D721Med (cell line): ENCODE results near the gene KIAA0753.

Experiments used
- DNase-seq: peaks from one replicate; pipeline ENCODE4 v3.0.0; 2011; ENCODE audit warnings: low spot score; ENCODE audit not compliant: insufficient read length
- FAIRE-seq: peaks from 2 replicates; lab custom pipeline; 2011; peaks lifted over from hg19 to GRCh38; lab: Jason Lieb, UNC
- TF ChIP-seq, protein P1 (sequence below): IDR thresholded peaks from 2 replicates; pipeline ENCODE4 v1.5.1; 2012; ENCODE audit warnings: mild to moderate bottlenecking, control low read depth; ENCODE audit not compliant: insufficient read depth; ENCODE audit errors: missing control alignments

Gene KIAA0753

DNA sequence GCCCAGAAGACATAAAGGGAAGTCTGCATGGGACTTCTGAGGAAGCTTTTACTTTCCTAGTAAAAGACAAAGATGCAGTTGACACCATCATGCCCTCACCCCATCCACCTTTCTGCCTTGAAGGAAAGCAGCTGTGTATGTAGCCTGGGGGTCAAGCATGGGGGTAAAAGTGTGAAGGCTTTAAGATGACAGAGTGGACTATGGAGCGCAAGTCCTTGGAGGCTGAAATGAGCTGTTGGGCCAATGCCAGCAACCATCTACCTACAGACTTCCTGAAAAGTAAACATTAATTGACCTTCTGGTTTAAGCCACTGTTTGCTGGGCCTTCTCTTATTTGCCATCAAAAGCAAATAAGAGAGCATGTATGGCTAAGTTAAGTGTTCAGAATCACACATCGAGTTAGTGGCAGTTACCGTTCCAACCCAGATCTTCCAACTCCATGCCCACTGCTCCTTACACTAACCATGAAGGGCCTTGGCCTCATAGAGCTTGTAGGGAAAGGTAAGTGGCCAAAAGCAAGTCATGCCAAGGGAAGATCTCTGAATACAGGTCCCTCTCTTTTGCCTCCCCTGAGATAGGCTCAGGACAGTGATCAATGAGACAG, 42.7 kb upstream of the KIAA0753 start:
- TF ChIP-seq, protein P1, sequence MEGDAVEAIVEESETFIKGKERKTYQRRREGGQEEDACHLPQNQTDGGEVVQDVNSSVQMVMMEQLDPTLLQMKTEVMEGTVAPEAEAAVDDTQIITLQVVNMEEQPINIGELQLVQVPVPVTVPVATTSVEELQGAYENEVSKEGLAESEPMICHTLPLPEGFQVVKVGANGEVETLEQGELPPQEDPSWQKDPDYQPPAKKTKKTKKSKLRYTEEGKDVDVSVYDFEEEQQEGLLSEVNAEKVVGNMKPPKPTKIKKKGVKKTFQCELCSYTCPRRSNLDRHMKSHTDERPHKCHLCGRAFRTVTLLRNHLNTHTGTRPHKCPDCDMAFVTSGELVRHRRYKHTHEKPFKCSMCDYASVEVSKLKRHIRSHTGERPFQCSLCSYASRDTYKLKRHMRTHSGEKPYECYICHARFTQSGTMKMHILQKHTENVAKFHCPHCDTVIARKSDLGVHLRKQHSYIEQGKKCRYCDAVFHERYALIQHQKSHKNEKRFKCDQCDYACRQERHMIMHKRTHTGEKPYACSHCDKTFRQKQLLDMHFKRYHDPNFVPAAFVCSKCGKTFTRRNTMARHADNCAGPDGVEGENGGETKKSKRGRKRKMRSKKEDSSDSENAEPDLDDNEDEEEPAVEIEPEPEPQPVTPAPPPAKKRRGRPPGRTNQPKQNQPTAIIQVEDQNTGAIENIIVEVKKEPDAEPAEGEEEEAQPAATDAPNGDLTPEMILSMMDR: no peak
- FAIRE-seq (no peak), DNase-seq (no peak)

DNA sequence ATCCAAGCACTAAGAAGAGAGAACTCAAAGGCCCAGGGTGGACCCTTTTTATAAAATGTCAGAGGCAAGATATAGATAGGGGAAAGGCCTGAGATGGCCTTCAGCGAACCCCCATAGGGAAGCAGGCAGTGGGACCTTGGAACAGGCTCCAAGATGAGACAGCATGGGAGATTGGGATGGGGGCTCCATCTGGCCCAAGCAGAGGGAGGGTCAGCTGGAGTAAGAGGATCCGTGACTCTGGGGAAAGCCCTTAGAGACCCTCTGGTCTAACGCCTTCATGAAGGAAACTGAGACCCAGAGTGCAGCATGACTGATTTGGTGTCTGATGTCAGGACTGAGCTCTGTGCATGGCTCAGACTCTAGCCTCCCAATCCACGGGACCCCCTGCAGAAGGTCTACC, 41.8 kb upstream of the KIAA0753 start:
- no peak for FAIRE-seq
- DNase-seq: no peak
- TF ChIP-seq, protein P1: no peak

DNA sequence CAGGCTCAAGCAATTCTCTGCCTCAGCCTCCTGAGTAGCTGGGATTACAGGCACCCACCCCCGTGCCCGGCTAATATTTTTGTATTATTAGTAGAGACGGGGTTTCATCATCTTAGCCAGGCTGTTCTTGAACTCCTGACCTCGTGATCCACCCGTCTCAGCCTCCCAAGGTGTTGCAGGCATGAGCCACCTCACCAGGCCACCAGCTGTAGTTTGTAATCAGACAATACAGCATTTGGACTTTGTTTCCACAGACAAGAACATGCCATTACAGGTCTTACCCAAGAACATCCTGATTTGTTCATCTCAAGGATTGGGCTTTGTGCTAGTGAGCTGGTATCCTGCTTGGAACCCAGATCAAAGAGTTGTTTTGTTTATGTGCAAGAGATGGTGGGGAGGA, 41.2 kb upstream of the KIAA0753 start:
- DNase-seq (no peak), FAIRE-seq (no peak)
- TF ChIP-seq, protein P1: no peak

DNA sequence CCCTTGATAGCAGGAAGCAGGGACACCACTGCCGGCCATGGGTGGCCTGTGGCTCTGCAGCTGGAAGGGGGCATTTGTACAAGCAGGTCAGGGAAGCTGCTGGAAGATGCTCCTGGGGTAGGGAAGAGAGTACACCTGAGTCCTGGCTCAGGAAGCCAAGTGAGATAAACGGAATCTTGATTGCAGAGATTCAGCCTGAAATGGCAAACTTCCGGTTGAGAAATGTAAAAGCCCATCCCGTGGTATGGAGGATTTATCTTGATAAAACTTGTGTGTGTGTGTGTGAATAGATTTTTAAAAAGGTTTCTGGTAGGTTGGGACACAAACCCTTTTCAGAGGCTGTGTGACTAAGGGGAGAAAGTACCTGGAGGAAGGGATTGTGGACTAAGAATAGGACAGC, 40.7 kb upstream of the KIAA0753 start:
- TF ChIP-seq, protein P1: no peak
- no peak for FAIRE-seq
- DNase-seq: no peak

DNA sequence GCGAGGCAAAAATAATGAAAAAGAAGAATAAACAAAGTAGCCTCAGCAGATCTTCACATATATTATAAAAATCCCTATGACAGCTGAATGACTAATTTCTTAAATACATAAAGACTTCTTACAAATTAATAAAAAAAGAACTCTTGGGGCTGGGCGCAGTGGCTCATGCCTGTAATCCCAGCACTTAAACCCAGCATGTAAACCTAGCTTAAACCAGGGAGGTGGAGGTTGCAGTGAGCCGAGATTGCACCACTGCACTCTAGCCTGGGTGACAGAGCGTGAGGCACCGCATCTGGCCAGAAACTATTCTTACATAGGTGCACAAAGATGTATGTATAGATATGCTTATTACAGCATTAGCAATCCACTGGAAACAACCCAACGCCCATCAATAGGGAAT, 38.7 kb upstream of the KIAA0753 start:
- TF ChIP-seq, protein P1: no peak
- FAIRE-seq: no peak
- DNase-seq: no peak

DNA sequence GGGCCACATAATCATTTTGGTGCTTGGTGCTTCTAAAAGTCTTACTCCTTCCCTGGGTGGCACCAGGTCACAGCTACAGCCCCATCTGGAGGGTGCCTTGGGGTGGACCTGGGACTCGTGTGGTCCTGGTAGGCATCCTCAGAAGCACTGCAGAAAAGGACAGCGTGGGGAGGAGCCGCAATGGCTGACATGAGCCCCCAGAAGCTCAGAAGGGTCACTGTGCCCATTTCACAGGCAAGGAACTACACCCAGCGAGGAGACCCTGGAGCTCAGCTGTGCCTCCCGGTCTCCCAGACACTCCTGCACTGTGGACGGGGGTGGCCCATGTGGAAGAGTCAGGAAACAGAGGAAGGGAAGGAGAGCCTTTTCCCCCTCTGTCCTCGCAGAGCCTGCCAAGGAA, 37.4 kb upstream of the KIAA0753 start:
- TF ChIP-seq, protein P1: no peak
- no peak for FAIRE-seq
- no peak for DNase-seq

DNA sequence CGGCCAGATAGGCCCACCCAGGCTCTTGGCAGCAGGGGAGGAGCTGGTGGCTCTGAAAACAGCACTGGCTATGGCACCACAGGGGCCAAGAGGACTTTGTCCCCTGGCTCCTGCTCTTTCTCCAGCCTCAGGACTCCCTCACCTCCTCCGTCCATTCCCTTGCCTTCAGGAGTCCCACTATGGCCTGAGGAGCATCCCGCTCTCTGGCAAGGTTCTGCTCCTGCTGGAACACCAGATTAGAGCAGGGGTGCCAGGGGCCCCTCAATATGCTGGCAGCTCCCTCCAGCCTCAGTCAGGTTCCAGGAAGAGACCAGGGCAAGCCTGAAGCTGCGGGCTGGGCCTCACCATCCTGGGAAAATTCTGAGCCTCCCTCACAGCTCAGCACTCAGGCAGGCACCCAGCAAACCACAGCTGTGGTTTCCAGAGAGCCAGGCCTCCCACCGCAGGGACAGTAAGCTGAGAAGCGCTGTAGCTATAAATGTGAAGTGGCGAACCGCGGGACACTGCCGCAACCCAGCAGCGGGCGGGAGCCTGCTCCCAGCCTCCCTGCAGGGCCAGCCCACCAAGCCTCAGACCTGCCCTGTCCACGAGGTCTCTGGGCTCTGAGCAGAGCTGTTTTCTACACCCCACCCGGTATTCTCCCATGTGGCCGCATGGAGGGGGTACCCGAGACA, 36.8 kb upstream of the KIAA0753 start:
- DNase-seq (no peak), FAIRE-seq (no peak)
- TF ChIP-seq, protein P1: no peak
